ENCODE measurements around the gene MRC1.

Gene MRC1

DNA sequence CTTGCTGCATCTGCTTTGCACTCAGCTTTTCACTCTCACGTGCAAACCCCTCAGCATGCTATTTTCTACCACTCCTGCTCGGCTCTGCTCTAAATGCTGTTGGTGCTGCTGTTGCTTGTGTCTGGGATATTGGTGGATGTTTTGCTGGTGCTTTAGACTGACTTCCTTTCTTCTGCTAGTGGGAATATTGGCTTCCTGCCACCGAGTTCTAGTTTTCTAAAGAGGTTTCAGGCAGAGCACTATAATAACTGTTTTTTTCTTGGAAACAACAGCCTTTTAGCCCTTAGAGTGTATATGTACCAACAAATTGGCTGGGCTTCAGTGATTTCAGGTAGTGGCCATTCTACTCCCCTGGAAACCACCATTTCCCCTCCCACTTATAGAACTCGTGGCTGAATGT lies 29.4 kb upstream of the MRC1 start:
- TF ChIP-seq ZNF274 (IDR thresholded peaks at IDR 0.05; ENCODE audit: low read depth, low read length) (no peak), YY1 (IDR thresholded peaks at IDR 0.05; ENCODE audit: insufficient read depth, insufficient read length) (no peak), SUZ12 (IDR thresholded peaks at IDR 0.05; ENCODE audit: extremely low read depth, insufficient read depth, insufficient read length) (no peak)
- Histone ChIP-seq H3K9ac (ENCODE audit: insufficient read length, low read depth) (no peak overlapping the region), H3K9me3 (ENCODE audit: insufficient read depth, low read length) (no peaks in the 10 kb centered on the region), H3K4me1 (ENCODE audit: insufficient read depth, insufficient read length) (no peaks in the 10 kb centered on the region), H3K27me3 (ENCODE audit: insufficient read depth, insufficient read length) (no peaks in the 10 kb centered on the region), H3K4me3 (ENCODE audit: insufficient read length, low read depth) (no peak overlapping the region), H3K36me3 (ENCODE audit: insufficient read depth, insufficient read length, low read length) (no peaks in the 10 kb centered on the region)
- DNase-seq (ENCODE audit: low read depth, low spot score), result no peak

DNA sequence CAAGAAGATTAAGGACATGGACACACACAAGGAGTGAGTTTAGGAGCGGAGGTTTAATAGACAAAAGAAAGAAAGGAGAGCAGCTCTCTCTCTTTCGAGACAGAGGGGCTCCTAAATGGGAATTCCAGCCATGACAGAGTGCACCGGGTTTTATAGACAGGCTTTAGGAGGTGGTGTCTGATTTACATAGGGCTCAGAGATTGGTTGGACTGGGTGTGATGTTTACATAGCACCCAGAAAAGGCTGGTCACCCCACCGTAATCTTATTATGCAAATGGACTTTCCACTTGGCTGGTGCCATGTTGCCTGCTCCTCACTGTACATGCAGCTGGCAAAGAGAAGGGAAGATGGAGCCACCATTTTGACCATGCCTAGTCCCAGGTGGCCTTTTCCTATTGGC lies 28.4 kb upstream of the MRC1 start:
- no peaks in the 10 kb centered on the region for H3K9me3 ChIP-seq (ENCODE audit: insufficient read depth, low read length)
- no peaks in the 10 kb centered on the region for H3K27me3 ChIP-seq (ENCODE audit: insufficient read depth, insufficient read length)
- no peak for DNase-seq (ENCODE audit: low read depth, low spot score)
- H3K4me1 ChIP-seq (ENCODE audit: insufficient read depth, insufficient read length), result no peaks in the 10 kb centered on the region
- H3K36me3 ChIP-seq (ENCODE audit: insufficient read depth, insufficient read length, low read length), result no peaks in the 10 kb centered on the region
- no peak overlapping the region for H3K9ac ChIP-seq (ENCODE audit: insufficient read length, low read depth)
- TF ChIP-seq SUZ12 (IDR thresholded peaks at IDR 0.05; ENCODE audit: extremely low read depth, insufficient read depth, insufficient read length), result no peak
- no peak for TF ChIP-seq YY1 (IDR thresholded peaks at IDR 0.05; ENCODE audit: insufficient read depth, insufficient read length)
- TF ChIP-seq ZNF274 (IDR thresholded peaks at IDR 0.05; ENCODE audit: low read depth, low read length), result no peak
- H3K4me3 ChIP-seq (ENCODE audit: insufficient read length, low read depth), result no peak overlapping the region

DNA sequence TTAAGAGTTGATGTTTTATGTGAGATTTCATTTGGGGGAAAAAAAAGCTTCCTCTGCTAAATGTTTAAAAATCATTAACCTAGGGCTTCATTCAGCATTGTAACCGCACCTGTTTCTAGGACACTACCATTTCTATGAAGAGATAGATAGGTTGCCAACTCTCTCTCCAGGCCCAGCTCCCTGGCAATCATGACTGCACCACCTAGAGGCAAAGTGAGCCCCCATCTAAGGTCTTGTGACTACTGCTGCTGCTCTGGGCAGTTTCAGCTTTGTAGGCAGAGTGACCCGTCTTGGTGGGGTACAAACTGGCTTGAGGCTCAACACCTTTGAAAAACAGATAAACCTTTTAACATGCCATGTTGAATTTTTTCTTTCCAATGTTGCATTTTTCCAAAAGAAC lies 27.3 kb upstream of the MRC1 start:
- Histone ChIP-seq H3K9ac (ENCODE audit: insufficient read length, low read depth) (no peak overlapping the region), H3K9me3 (ENCODE audit: insufficient read depth, low read length) (no peaks in the 10 kb centered on the region), H3K27me3 (ENCODE audit: insufficient read depth, insufficient read length) (no peaks in the 10 kb centered on the region), H3K4me3 (ENCODE audit: insufficient read length, low read depth) (no peak overlapping the region), H3K36me3 (ENCODE audit: insufficient read depth, insufficient read length, low read length) (no peaks in the 10 kb centered on the region), H3K4me1 (ENCODE audit: insufficient read depth, insufficient read length) (no peaks in the 10 kb centered on the region)
- no peak for DNase-seq (ENCODE audit: low read depth, low spot score)
- TF ChIP-seq SUZ12 (IDR thresholded peaks at IDR 0.05; ENCODE audit: extremely low read depth, insufficient read depth, insufficient read length), result no peak

DNA sequence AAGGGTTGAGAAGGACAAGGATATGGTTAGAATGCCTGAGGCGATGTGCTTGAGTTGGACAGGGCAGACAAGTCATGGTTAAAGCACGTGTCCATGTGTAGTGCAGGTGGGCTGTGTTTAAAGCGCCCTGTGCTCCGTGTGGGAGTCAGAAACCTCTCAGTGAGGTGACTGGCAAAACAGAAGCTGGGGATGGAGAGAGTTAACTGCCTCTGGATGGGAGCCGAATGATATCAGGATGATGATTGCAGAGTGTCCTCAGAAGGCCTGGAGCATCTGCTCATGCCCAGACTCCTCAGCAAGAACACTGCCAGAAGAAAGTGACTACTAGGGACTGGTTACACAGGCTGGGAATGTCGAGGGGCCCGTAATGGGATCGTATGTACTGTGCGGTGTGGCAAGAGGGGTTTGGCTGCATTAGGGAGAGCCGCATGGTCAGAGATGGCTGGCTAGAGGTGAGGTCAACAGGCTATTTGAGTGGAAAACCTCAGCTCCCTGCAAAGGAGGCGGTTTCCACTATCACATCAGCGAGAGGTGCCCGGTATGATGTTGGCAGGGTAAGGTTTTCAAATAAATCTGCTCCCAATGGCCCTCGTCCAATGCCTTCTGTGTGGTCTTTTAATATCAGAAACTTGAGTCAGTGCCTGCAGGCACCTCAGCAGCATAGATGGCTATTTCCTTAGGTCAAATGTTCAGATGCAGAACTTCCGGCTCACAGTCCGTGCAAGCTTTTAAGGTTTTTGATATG lies 26.1 kb upstream of the MRC1 start:
- H3K4me3 ChIP-seq (ENCODE audit: insufficient read length, low read depth), result no peak overlapping the region
- H3K27me3 ChIP-seq (ENCODE audit: insufficient read depth, insufficient read length), result no peaks in the 10 kb centered on the region
- H3K9me3 ChIP-seq (ENCODE audit: insufficient read depth, low read length), result no peaks in the 10 kb centered on the region
- H3K36me3 ChIP-seq (ENCODE audit: insufficient read depth, insufficient read length, low read length), result no peaks in the 10 kb centered on the region
- no peak for TF ChIP-seq YY1 (IDR thresholded peaks at IDR 0.05; ENCODE audit: insufficient read depth, insufficient read length)
- no peak for TF ChIP-seq ZNF274 (IDR thresholded peaks at IDR 0.05; ENCODE audit: low read depth, low read length)
- TF ChIP-seq SUZ12 (IDR thresholded peaks at IDR 0.05; ENCODE audit: extremely low read depth, insufficient read depth, insufficient read length), result no peak
- no peak for DNase-seq (ENCODE audit: low read depth, low spot score)
- peaks cover 5% of the 10 kb centered on the region for H3K4me1 ChIP-seq (ENCODE audit: insufficient read depth, insufficient read length)
- H3K9ac ChIP-seq (ENCODE audit: insufficient read length, low read depth), result no peak overlapping the region

DNA sequence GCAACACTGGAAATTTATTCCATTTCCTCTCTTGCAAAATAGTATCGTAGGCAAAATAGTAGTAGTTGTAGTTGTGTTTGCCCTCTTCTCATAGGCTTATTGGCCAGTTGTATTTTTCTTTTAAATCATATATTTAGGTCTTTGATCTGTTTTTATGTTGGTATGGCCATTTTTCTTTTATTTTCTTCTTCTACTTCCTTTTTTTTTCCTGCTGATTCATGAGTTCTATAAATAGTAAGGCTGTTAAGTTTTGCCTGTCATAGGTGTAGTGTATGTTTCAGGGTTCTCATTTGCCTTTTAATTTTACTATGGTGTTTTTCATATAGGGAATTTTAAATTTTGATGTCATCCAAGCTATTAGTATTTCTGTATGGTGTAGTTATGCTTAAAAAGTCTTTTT lies 25.4 kb upstream of the MRC1 start:
- H3K9me3 ChIP-seq (ENCODE audit: insufficient read depth, low read length), result no peaks in the 10 kb centered on the region
- H3K36me3 ChIP-seq (ENCODE audit: insufficient read depth, insufficient read length, low read length), result no peaks in the 10 kb centered on the region
- no peak overlapping the region for H3K9ac ChIP-seq (ENCODE audit: insufficient read length, low read depth)
- TF ChIP-seq ZNF274 (IDR thresholded peaks at IDR 0.05; ENCODE audit: low read depth, low read length) (no peak), YY1 (IDR thresholded peaks at IDR 0.05; ENCODE audit: insufficient read depth, insufficient read length) (no peak), SUZ12 (IDR thresholded peaks at IDR 0.05; ENCODE audit: extremely low read depth, insufficient read depth, insufficient read length) (no peak)
- H3K4me1 ChIP-seq (ENCODE audit: insufficient read depth, insufficient read length), result peaks cover 5% of the 10 kb centered on the region
- no peak overlapping the region for H3K4me3 ChIP-seq (ENCODE audit: insufficient read length, low read depth)
- DNase-seq (ENCODE audit: low read depth, low spot score), result no peak
- H3K27me3 ChIP-seq (ENCODE audit: insufficient read depth, insufficient read length), result no peaks in the 10 kb centered on the region

DNA sequence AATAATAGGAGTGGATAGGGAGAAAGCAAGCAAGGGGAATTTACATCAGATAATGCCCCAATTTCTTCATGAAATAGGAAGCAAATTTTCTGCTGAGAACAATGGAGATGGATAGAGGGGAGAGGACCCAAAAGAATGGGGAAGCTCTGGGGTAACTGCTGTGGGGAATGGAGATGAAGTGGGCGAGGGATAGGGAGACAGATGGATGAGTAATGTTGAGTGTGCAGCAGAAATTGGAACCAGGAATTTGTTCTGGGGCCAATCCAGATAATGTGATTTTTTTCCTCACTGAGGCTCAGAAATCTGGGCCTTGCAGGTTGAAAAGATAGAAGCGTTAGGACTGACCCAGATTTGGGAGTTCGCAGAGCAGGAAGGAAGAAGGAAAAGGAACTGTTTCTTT lies 24.5 kb upstream of the MRC1 start:
- H3K27me3 ChIP-seq (ENCODE audit: insufficient read depth, insufficient read length), result no peaks in the 10 kb centered on the region
- H3K9me3 ChIP-seq (ENCODE audit: insufficient read depth, low read length), result no peaks in the 10 kb centered on the region
- peaks cover 5% of the 10 kb centered on the region for H3K4me1 ChIP-seq (ENCODE audit: insufficient read depth, insufficient read length)
- H3K9ac ChIP-seq (ENCODE audit: insufficient read length, low read depth), result no peak overlapping the region
- H3K36me3 ChIP-seq (ENCODE audit: insufficient read depth, insufficient read length, low read length), result no peaks in the 10 kb centered on the region
- no peak overlapping the region for H3K4me3 ChIP-seq (ENCODE audit: insufficient read length, low read depth)
- no peak for DNase-seq (ENCODE audit: low read depth, low spot score)
- TF ChIP-seq SUZ12 (IDR thresholded peaks at IDR 0.05; ENCODE audit: extremely low read depth, insufficient read depth, insufficient read length), result no peak
- no peak for TF ChIP-seq ZNF274 (IDR thresholded peaks at IDR 0.05; ENCODE audit: low read depth, low read length)
- TF ChIP-seq YY1 (IDR thresholded peaks at IDR 0.05; ENCODE audit: insufficient read depth, insufficient read length), result no peak

DNA sequence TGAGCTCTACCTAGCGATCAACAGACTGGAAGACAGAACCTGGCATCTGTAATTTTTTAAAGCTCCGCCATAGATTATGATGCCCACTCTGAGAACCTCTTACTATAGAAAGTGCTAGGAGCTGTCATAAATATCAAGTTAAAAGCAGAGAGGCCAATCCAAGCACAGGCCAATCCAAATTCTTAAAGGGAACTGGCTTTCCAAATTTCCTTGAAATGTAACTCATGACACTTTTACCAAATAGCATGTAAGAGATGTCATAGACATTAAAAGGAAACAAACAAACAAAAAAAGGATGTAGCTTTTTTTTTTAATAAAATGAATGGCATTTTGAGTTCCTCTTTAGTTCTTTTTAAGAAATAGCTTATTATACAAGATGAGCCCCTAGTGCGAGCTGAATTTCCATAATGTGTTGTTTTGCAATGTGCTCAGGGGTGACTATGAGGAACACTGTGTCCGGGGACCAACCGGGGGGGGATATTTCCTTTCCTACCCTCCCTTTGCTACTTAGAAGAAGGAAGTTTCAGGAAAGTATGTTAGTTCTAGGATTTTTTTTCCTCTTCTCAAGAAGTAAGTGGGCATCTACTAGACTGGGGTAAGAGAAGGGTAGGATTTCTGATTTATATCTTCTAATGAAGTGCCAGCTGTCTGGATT lies 23.7 kb upstream of the MRC1 start:
- H3K4me3 ChIP-seq (ENCODE audit: insufficient read length, low read depth), result no peak overlapping the region
- peaks cover 5% of the 10 kb centered on the region for H3K4me1 ChIP-seq (ENCODE audit: insufficient read depth, insufficient read length)
- TF ChIP-seq YY1 (IDR thresholded peaks at IDR 0.05; ENCODE audit: insufficient read depth, insufficient read length), result no peak
- TF ChIP-seq SUZ12 (IDR thresholded peaks at IDR 0.05; ENCODE audit: extremely low read depth, insufficient read depth, insufficient read length), result no peak
- no peak for TF ChIP-seq ZNF274 (IDR thresholded peaks at IDR 0.05; ENCODE audit: low read depth, low read length)
- no peak overlapping the region for H3K9ac ChIP-seq (ENCODE audit: insufficient read length, low read depth)
- no peaks in the 10 kb centered on the region for H3K36me3 ChIP-seq (ENCODE audit: insufficient read depth, insufficient read length, low read length)
- H3K27me3 ChIP-seq (ENCODE audit: insufficient read depth, insufficient read length), result no peaks in the 10 kb centered on the region
- DNase-seq (ENCODE audit: low read depth, low spot score), result no peak
- no peaks in the 10 kb centered on the region for H3K9me3 ChIP-seq (ENCODE audit: insufficient read depth, low read length)
